MG63 (cell line): ENCODE data around the gene LCE3A. TPM values are rescaled to one million over a fixed set of nuclear protein-coding genes. Genes with fewer than 3 reads are reported as not detected.
A peak's percentile ranks its signal among the peaks of the same experiment; 100 is the strongest.
"Not testable (repeated sequence)": the region's sequence is repeated elsewhere in the genome, so short reads cannot be mapped to it uniquely, and the experiment has no call there.

Experiments used
- DNase-seq: peaks from one replicate; pipeline ENCODE4 v3.0.0-alpha.2; 2020
- H3K27me3 ChIP-seq: fragments of 250-450 bp; sonication (Bioruptor Pico); 2 replicates; pipeline ENCODE4 v1.5.1; 2020; ENCODE audit warnings: mild to moderate bottlenecking, moderate library complexity
- H3K36me3 ChIP-seq: fragments of 250-450 bp; sonication (Bioruptor Pico); 2 replicates; pipeline ENCODE4 v1.5.1; 2020; ENCODE audit warnings: mild to moderate bottlenecking, moderate library complexity
- H3K4me3 ChIP-seq: fragments of 250-450 bp; sonication (Bioruptor Pico); 2 replicates; pipeline ENCODE4 v1.5.1; 2020; ENCODE audit warnings: mild to moderate bottlenecking, moderate library complexity
- H3K9me3 ChIP-seq: fragments of 250-450 bp; sonication (Bioruptor Pico); 2 replicates; pipeline ENCODE4 v1.5.1; 2020; ENCODE audit warnings: mild to moderate bottlenecking, moderate library complexity
- total RNA-seq: library from RNA; depleted of rRNA; stranded (reverse); fragments of >200 nt; shearing (Covaris generic); gene quantifications from 2 replicates; pipeline ENCODE4 v1.2.3, GENCODE V29; 2014; ENCODE audit warnings: low replicate concordance; rRNA removed

The LCE3A gene
- total RNA-seq, 1 experiment from 2014 or later, result not detected

GRCh38 chr1:152596986-152597385 lies 25.9 kb downstream of the LCE3A start:
- Histone ChIP-seq H3K4me3 (no peak overlapping the region), H3K36me3 (no peaks in the 10 kb centered on the region), H3K27me3 (no peaks in the 10 kb centered on the region), H3K9me3 (no peaks in the 10 kb centered on the region)
- DNase-seq, result no peak

DNA sequence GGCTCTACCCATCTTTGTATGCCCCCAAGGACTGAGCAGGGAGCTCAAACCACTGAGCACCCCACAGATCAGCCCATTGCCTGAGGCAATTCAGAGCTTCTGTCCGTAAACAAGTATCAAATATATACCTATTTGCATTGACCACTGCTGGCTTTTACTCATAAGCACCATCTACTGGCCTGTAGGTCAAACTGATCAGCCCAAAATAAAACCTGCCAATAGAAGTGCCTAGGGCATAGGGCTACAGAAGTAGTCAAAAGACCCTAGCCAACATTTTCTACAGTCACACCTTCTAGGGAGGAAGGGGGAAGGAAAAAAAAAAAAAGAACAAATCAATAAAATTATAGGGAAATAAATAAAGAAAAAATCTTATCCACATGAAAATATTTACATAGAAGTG lies 37.3 kb downstream of the LCE3A start:
- no peak overlapping the region for H3K4me3 ChIP-seq
- H3K36me3 ChIP-seq, result no peaks in the 10 kb centered on the region
- H3K9me3 ChIP-seq, result no peaks in the 10 kb centered on the region
- no peak for DNase-seq
- no peaks in the 10 kb centered on the region for H3K27me3 ChIP-seq

- Histone ChIP-seq H3K36me3 (no peaks in the 10 kb centered on the region), H3K9me3 (no peaks in the 10 kb centered on the region)
- DNase-seq, result peak; percentile 53
Measured at GRCh38 chr1:152582647-152583046, 40.3 kb downstream of the LCE3A start.

DNA sequence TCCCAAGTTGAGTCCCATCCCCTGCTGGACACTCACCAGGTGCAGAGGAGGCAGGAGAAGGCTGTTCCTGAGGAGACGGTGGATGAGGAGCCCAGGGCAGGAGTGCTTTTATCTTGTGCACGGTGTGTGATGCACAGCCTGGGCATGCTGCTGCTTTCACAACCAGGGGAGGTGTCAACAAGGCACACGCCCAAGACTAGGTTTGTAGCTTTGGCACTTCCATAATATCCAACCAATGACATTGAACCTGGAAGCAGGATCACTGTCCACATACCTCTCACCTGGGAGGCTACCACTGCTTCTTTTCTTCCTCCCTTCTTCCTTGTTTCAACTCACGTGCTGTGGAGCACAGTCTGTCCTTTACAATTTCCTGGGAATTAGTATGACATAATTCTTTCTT lies 42.5 kb downstream of the LCE3A start, which contains the start of gene LCE3D:
LCE3D (minus strand) TSS at position 84 of the 400 bp plus-strand sequence. CDS start 580 bp downstream, outside the sequence.
- no peaks in the 10 kb centered on the region for H3K36me3 ChIP-seq
- H3K9me3 ChIP-seq, result no peaks in the 10 kb centered on the region
- DNase-seq, result no peak
- no peaks in the 10 kb centered on the region for H3K27me3 ChIP-seq
- no peak within 1 kb of the TSS for H3K4me3 ChIP-seq

More at GRCh38 chr1:152582647-152583046, 40.3 kb downstream of the LCE3A start:
- H3K4me3 ChIP-seq, result no peak overlapping the region
- H3K27me3 ChIP-seq, result no peaks in the 10 kb centered on the region

- not testable (repeated sequence) for H3K36me3 ChIP-seq, H3K27me3 ChIP-seq, DNase-seq, H3K9me3 ChIP-seq, H3K4me3 ChIP-seq
Measured at GRCh38 chr1:152579526-152579925, 43.4 kb downstream of the LCE3A start.

GRCh38 chr1:152577168-152577567 lies 45.7 kb downstream of the LCE3A start:
- Histone ChIP-seq H3K4me3 (no peak overlapping the region), H3K9me3 (no peaks in the 10 kb centered on the region), H3K36me3 (no peaks in the 10 kb centered on the region), H3K27me3 (0 out of 2 replicates have a peak, but pooled peaks cover 6% of the 10 kb centered on the region)
- DNase-seq, result no peak

Other genes with a start within 250 kb of the LCE3A start
- not detected in 2 replicates for gene CRNN, start 208.8 kb downstream of the LCE3A start, total RNA-seq
- gene LCE5A, start 112.3 kb downstream of the LCE3A start, total RNA-seq, result not detected in 2 replicates
- gene CRCT1, start 108.6 kb downstream of the LCE3A start, total RNA-seq, result not detected in 2 replicates
- not detected in 2 replicates for gene LCE3E, start 56.3 kb downstream of the LCE3A start, total RNA-seq
- not detected in 2 replicates for gene LCE3D, start 42.6 kb downstream of the LCE3A start, total RNA-seq
- not detected in 2 replicates for gene LCE3C, start 22.9 kb downstream of the LCE3A start, total RNA-seq
- gene LCE3B, start 9.3 kb downstream of the LCE3A start, total RNA-seq, result not detected in 2 replicates
- gene LCE2D, start 40.3 kb upstream of the LCE3A start, total RNA-seq, result not detected in 2 replicates
- not detected in 2 replicates for gene LCE2C, start 52.2 kb upstream of the LCE3A start, total RNA-seq
- gene LCE2B, start 63.0 kb upstream of the LCE3A start, total RNA-seq, result not detected in 2 replicates
- not detected in 2 replicates for gene LCE2A, start 75.2 kb upstream of the LCE3A start, total RNA-seq
- gene LCE4A, start 85.1 kb upstream of the LCE3A start, total RNA-seq, result not detected in 2 replicates
- not detected in 2 replicates for gene KPRP, start 134.9 kb upstream of the LCE3A start, total RNA-seq
- gene LCE1F, start 152.0 kb upstream of the LCE3A start, total RNA-seq, result not detected in 2 replicates
- gene LCE1E, start 163.2 kb upstream of the LCE3A start, total RNA-seq, result not detected in 2 replicates
- not detected in 2 replicates for gene LCE1D, start 173.6 kb upstream of the LCE3A start, total RNA-seq
- not detected in 2 replicates for gene LCE1C, start 183.5 kb upstream of the LCE3A start, total RNA-seq
- not detected in 2 replicates for gene LCE1B, start 188.9 kb upstream of the LCE3A start, total RNA-seq
- gene LCE1A, start 204.4 kb upstream of the LCE3A start, total RNA-seq, result not detected in 2 replicates
- gene LCE6A, start 219.8 kb upstream of the LCE3A start, total RNA-seq, result not detected in 2 replicates
- gene LCE7A, start 236.9 kb upstream of the LCE3A start, total RNA-seq, result not detected in 2 replicates